SU-DHL-6 (cell line): ENCODE measurements around the gene SCRN2.

Experiments
- H2AFZ ChIP-seq: fragments of 200-600 bp; sonication (generic); 2 replicates; pipeline ENCODE4 v1.6.1; 2014; ENCODE audit warnings: low read depth, mild to moderate bottlenecking, moderate library complexity, mixed read lengths, antibody characterized with exemption, low read length; ENCODE audit not compliant: severe bottlenecking
- H3F3A ChIP-seq: fragments of 200-600 bp; shearing (Covaris generic); 2 replicates; pipeline ENCODE4 v1.6.0; 2016; ENCODE audit warnings: antibody characterized with exemption, mild to moderate bottlenecking; ENCODE audit not compliant: insufficient read depth
- H3K27ac ChIP-seq: fragments of 200-600 bp; sonication (generic); 2 replicates; pipeline ENCODE4 v1.5.1; 2016; ENCODE audit warnings: low read depth, mild to moderate bottlenecking, low read length, moderate library complexity, mixed read lengths
- H3K27me3 ChIP-seq: fragments of 200-600 bp; sonication (generic), shearing (Covaris generic); 2 replicates; pipeline ENCODE4 v1.6.0; 2014; ENCODE audit warnings: mild to moderate bottlenecking, low read length
- H3K36me3 ChIP-seq: fragments of 200-600 bp; sonication (generic); 2 replicates; pipeline ENCODE4 v1.6.1; 2014; ENCODE audit warnings: mild to moderate bottlenecking, low read length, mixed read lengths
- H3K4me2 ChIP-seq: fragments of 300-600, 200-600 bp; shearing (Covaris generic), sonication (generic); 2 replicates; pipeline ENCODE4 v1.6.0; 2014; ENCODE audit warnings: low read length, low read depth, mild to moderate bottlenecking; ENCODE audit not compliant: poor library complexity, severe bottlenecking
- H3K4me3 ChIP-seq: fragments of 200-600 bp; sonication (generic); 2 replicates; pipeline ENCODE4 v1.5.1; 2014; ENCODE audit warnings: antibody characterized with exemption, low read length, mild to moderate bottlenecking, mixed read lengths; ENCODE audit not compliant: insufficient read depth, poor library complexity, severe bottlenecking
- H3K79me2 ChIP-seq: fragments of 200-600 bp; sonication (generic); 2 replicates; pipeline ENCODE4 v1.6.1; 2014; ENCODE audit warnings: mild to moderate bottlenecking, low read length, moderate library complexity; ENCODE audit not compliant: insufficient read depth
- H3K9ac ChIP-seq: fragments of 200-600 bp; sonication (generic); 2 replicates; pipeline ENCODE4 v1.7.0; 2014; ENCODE audit warnings: mild to moderate bottlenecking, low read length
- H3K9me2 ChIP-seq: fragments of 200-600 bp; sonication (generic); replicated peaks from 2 replicates; pipeline ENCODE4 v1.6.1; 2014; ENCODE audit warnings: low read length; ENCODE audit not compliant: insufficient read depth
- H3K9me3 ChIP-seq: fragments of 200-600 bp; sonication (generic); 2 replicates; pipeline ENCODE4 v1.6.1; 2014; ENCODE audit warnings: low read length, mixed read lengths; ENCODE audit not compliant: insufficient read depth
- H4K20me1 ChIP-seq: fragments of 200-600 bp; sonication (generic); 2 replicates; pipeline ENCODE4 v1.6.1; 2014; ENCODE audit warnings: low read depth, mild to moderate bottlenecking, antibody characterized with exemption, low read length, moderate library complexity, mixed read lengths
- EZH2phosphoT487 ChIP-seq: fragments of 200-600 bp; sonication (generic), shearing (Covaris generic); conservative IDR thresholded peaks from 2 replicates; pipeline ENCODE4 v1.6.1; 2018; ENCODE audit warnings: mild to moderate bottlenecking, antibody characterized with exemption, low read length, moderate library complexity, mixed read lengths
- TF ChIP-seq, protein P1 (sequence below): fragments of 200-600 bp; sonication (generic); IDR thresholded peaks from one replicate; pipeline ENCODE4 v1.5.1; 2017; ENCODE audit warnings: antibody characterized with exemption, mild to moderate bottlenecking, low read length, moderate library complexity; ENCODE audit not compliant: insufficient read depth, poor library complexity, severe bottlenecking

SCRN2 gene

DNA sequence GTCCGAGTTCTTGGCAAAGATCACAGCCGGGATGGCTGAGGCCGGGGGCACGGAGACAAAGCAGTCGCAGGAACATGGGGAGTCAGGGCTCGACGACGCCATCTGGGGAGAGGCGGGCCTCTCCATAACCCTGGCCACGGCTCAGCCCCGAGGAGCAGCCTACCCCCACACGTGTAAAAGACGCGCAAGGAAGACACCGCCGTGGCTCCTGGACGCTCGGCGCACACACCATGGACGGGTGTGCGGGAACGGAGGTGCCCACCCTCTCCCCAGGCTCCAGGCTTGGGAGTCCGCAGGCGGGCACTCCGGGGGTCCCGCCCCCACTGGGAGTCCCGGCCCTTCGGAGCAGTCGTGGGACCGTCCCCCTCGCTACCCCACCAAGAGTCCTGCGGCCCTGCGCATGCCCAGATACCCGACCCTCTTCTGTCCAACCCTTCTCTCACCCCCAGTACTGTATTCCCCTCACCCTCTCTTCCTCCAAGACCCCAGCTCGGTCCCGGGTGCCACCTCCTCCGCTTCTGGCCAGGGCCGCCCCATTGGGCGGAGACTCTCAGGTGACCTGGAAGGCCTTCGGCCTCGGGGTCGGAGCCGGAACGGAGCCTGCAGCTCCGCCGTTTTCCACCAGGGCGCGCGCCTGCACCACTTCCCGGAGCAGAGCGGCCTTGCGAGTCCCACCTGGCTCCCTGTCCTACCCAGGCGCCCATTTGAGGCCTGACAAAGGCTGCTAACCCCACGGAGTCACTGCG lies at the start of gene SCRN2:
Gene SCRN2, minus strand, starts transcription at position 532 of the 746 bp plus-strand sequence. Its CDS starts 430 bp downstream, at position 102.
- H3K27ac ChIP-seq: no peak within 1 kb of the TSS

DNA sequence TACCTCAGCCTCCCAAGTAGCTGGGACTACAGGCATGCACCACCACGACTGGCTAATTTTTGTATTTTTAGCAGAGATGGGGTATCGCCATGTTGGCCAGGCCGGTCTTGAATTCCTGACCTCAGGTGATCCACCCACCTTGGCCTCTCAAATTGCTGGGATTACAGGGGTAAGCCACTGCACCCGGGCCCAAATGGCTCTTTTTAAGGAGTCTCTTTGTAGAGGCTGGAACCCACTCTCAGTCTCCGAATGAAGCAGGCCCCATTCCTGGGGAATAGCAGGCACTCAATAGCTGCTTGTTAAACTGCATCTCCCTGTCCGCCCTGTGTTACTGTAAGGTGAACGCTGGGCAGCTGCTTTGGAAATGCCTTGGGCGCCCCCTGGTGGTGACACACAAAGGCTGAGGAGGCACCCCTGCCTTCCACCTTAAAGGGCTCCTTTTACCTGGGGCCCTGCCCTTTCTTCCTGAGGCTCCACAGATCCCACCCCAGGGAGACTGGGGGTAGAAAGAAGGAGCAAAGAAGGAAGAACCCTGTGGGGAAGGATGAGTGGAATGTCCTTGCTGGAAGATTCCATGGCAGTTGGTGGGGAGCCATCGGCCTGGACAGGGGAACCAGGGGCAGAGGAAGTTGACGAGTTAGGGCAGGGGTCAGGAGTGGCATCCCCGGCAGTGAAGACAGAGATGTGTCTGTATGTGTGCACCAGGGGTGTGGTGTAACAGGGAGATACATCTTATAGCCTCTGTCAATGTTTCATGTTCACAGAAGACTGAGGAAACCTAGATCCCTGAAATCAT lies 48.9 kb upstream of the SCRN2 start:
- Histone ChIP-seq H3K9me3 (no peaks in the 10 kb centered on the region), H3F3A (no peaks in the 10 kb centered on the region), H3K79me2 (no peaks in the 10 kb centered on the region), H3K4me2 (no peak overlapping the region), H4K20me1 (no peaks in the 10 kb centered on the region), H2AFZ (no peak overlapping the region), H3K9ac (no peak overlapping the region), H3K27me3 (no peaks in the 10 kb centered on the region), H3K9me2 (no peaks in the 10 kb centered on the region), H3K36me3 (no peaks in the 10 kb centered on the region), H3K27ac (no peak overlapping the region), H3K4me3 (no peak overlapping the region)
- no peak for TF ChIP-seq EZH2phosphoT487
- TF ChIP-seq, protein P1, sequence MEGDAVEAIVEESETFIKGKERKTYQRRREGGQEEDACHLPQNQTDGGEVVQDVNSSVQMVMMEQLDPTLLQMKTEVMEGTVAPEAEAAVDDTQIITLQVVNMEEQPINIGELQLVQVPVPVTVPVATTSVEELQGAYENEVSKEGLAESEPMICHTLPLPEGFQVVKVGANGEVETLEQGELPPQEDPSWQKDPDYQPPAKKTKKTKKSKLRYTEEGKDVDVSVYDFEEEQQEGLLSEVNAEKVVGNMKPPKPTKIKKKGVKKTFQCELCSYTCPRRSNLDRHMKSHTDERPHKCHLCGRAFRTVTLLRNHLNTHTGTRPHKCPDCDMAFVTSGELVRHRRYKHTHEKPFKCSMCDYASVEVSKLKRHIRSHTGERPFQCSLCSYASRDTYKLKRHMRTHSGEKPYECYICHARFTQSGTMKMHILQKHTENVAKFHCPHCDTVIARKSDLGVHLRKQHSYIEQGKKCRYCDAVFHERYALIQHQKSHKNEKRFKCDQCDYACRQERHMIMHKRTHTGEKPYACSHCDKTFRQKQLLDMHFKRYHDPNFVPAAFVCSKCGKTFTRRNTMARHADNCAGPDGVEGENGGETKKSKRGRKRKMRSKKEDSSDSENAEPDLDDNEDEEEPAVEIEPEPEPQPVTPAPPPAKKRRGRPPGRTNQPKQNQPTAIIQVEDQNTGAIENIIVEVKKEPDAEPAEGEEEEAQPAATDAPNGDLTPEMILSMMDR: peak; percentile 94

More for the DNA sequence above, at the start of gene SCRN2:
- Histone ChIP-seq H3K4me2 (peak within 1 kb of the TSS; percentile 62), H3K9me3 (no peaks in the 10 kb centered on the region), H3K4me3 (peak within 1 kb of the TSS; percentile 69), H4K20me1 (no peaks in the 10 kb centered on the region), H3K9ac (peak within 1 kb of the TSS; percentile 69), H3F3A (no peaks in the 10 kb centered on the region), H2AFZ (peak within 1 kb of the TSS; percentile 87), H3K27me3 (no peaks in the 10 kb centered on the region), H3K79me2 (no peaks in the 10 kb centered on the region), H3K36me3 (no peaks in the 10 kb centered on the region), H3K9me2 (no peaks in the 10 kb centered on the region)
- TF ChIP-seq, protein P1: peak; percentile 83
- TF ChIP-seq EZH2phosphoT487: no peak

DNA sequence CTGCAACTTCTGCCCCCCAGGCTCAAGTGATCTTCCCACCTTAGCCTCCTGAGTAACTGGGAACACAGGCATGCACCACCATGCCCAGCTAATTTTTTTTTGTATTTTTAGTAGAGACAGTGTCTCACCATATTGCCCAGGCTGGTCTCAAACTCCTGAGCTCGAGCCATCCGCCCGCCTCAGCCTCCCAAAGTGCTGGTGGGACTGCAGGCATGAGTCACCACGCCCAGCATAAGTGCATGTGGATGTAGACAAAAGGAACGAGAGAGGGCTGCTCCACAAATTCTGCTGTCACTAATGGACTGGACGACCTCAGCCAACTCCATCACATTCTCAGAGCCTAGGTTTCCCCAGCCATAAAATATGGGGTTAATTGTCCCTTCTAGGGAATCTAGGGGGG lies 47.2 kb upstream of the SCRN2 start:
- no peaks in the 10 kb centered on the region for H3K36me3 ChIP-seq
- H3K4me2 ChIP-seq: no peak overlapping the region
- no peaks in the 10 kb centered on the region for H4K20me1 ChIP-seq
- H3K27ac ChIP-seq: no peak overlapping the region
- no peaks in the 10 kb centered on the region for H3K27me3 ChIP-seq
- no peaks in the 10 kb centered on the region for H3K79me2 ChIP-seq
- no peak overlapping the region for H2AFZ ChIP-seq
- no peaks in the 10 kb centered on the region for H3F3A ChIP-seq
- H3K4me3 ChIP-seq: no peak overlapping the region
- no peaks in the 10 kb centered on the region for H3K9me3 ChIP-seq
- no peaks in the 10 kb centered on the region for H3K9me2 ChIP-seq
- TF ChIP-seq, protein P1: no peak
- no peak for TF ChIP-seq EZH2phosphoT487
- H3K9ac ChIP-seq: no peak overlapping the region
